OCI-LY3 (cell line): ENCODE data around the gene ZNF598.

Experiments used
- H2AFZ ChIP-seq: fragments of 200-600, 300-600 bp; shearing (Covaris generic); 2 replicates; pipeline ENCODE4 v1.6.0; 2014; ENCODE audit warnings: antibody characterized with exemption, low read depth, low read length
- H3K27ac ChIP-seq: fragments of 200-600, 300-600 bp; sonication (generic); 2 replicates; pipeline ENCODE4 v1.5.1; 2014; ENCODE audit warnings: mild to moderate bottlenecking, low read length, moderate library complexity, mixed read lengths
- H3K27me3 ChIP-seq: fragments of 200-600, 300-600 bp; sonication (generic); 2 replicates; pipeline ENCODE4 v1.6.1; 2014; ENCODE audit warnings: low read depth, low read length, mixed read lengths
- H3K36me3 ChIP-seq: fragments of 200-600, 300-600 bp; sonication (generic); replicated peaks from 2 replicates; pipeline ENCODE3; 2014; ENCODE audit warnings: low read depth, low read length, mixed read lengths
- H3K4me1 ChIP-seq: fragments of 300-600, 200-600 bp; sonication (generic); 2 replicates; pipeline ENCODE4 v1.6.1; 2014; ENCODE audit warnings: low read length, mixed read lengths
- H3K4me2 ChIP-seq: fragments of 200-600, 300-600 bp; sonication (generic); 2 replicates; pipeline ENCODE4 v1.6.1; 2014; ENCODE audit warnings: low read length, mixed read lengths
- H3K4me3 ChIP-seq: fragments of 300-600, 200-600 bp; sonication (generic); 2 replicates; pipeline ENCODE4 v1.5.1; 2014; ENCODE audit warnings: antibody characterized with exemption, mild to moderate bottlenecking, low read length, moderate library complexity
- H3K79me2 ChIP-seq: fragments of 300-600, 200-600 bp; shearing (Covaris generic); 2 replicates; pipeline ENCODE4 v1.6.1; 2014; ENCODE audit warnings: mild to moderate bottlenecking, low read length, mixed read lengths
- H3K9ac ChIP-seq: fragments of 300-600, 200-600 bp; shearing (Covaris generic); 2 replicates; pipeline ENCODE4 v1.6.0; 2014; ENCODE audit warnings: mild to moderate bottlenecking, low read length, moderate library complexity
- H3K9me3 ChIP-seq: fragments of 200-600, 300-600 bp; shearing (Covaris generic); 2 replicates; pipeline ENCODE4 v1.6.1; 2014; ENCODE audit warnings: low read length, mixed read lengths; ENCODE audit not compliant: insufficient read depth
- H4K20me1 ChIP-seq: fragments of 200-600, 300-600 bp; sonication (generic); 2 replicates; pipeline ENCODE4 v1.6.1; 2016; ENCODE audit warnings: low read length, mixed read lengths; ENCODE audit not compliant: insufficient read depth
- CTCF ChIP-seq: fragments of 200-600, 300-600 bp; sonication (generic); IDR thresholded peaks from 2 replicates; pipeline ENCODE4 v1.5.1; 2014; ENCODE audit warnings: antibody characterized with exemption, low read length, low read depth
- EZH2phosphoT487 ChIP-seq: fragments of 200-600 bp; shearing (Covaris generic); IDR thresholded peaks from 2 replicates; pipeline ENCODE4 v1.6.1; 2018; ENCODE audit warnings: antibody characterized with exemption, mixed run types, low read depth

The ZNF598 gene

GRCh38 chr16:2031081-2031577 lies 21.5 kb upstream of the ZNF598 start:
- H3K36me3 ChIP-seq, result no peaks in the 10 kb centered on the region
- no peaks in the 10 kb centered on the region for H4K20me1 ChIP-seq
- H3K27ac ChIP-seq, result no peak overlapping the region
- no peak overlapping the region for H3K4me3 ChIP-seq
- H3K79me2 ChIP-seq, result no peaks in the 10 kb centered on the region
- H3K27me3 ChIP-seq, result peaks cover 24% of the 10 kb centered on the region
- TF ChIP-seq CTCF (no peak), EZH2phosphoT487 (no peak)
- H3K9me3 ChIP-seq, result no peaks in the 10 kb centered on the region
- no peak overlapping the region for H3K4me2 ChIP-seq
- H3K9ac ChIP-seq, result no peak overlapping the region
- H3K4me1 ChIP-seq, result peaks cover 9% of the 10 kb centered on the region
- H2AFZ ChIP-seq, result no peak overlapping the region

GRCh38 chr16:2030036-2030435 lies 20.4 kb upstream of the ZNF598 start:
- Histone ChIP-seq H3K27ac (no peak overlapping the region), H4K20me1 (no peaks in the 10 kb centered on the region), H3K36me3 (no peaks in the 10 kb centered on the region), H3K9me3 (no peaks in the 10 kb centered on the region), H3K79me2 (no peaks in the 10 kb centered on the region), H2AFZ (no peak overlapping the region), H3K4me2 (no peak overlapping the region), H3K4me3 (no peak overlapping the region), H3K4me1 (peaks cover 9% of the 10 kb centered on the region), H3K27me3 (peaks cover 28% of the 10 kb centered on the region), H3K9ac (no peak overlapping the region)
- no peak for TF ChIP-seq EZH2phosphoT487
- TF ChIP-seq CTCF, result no peak

- TF ChIP-seq CTCF (no peak), EZH2phosphoT487 (no peak)
- H3K4me3 ChIP-seq, result no peak overlapping the region
- no peak overlapping the region for H3K27ac ChIP-seq
- H3K36me3 ChIP-seq, result no peaks in the 10 kb centered on the region
- H3K27me3 ChIP-seq, result peaks cover 28% of the 10 kb centered on the region
- H2AFZ ChIP-seq, result no peak overlapping the region
- no peak overlapping the region for H3K4me2 ChIP-seq
- H4K20me1 ChIP-seq, result no peaks in the 10 kb centered on the region
- no peaks in the 10 kb centered on the region for H3K79me2 ChIP-seq
- no peak overlapping the region for H3K9ac ChIP-seq
- H3K9me3 ChIP-seq, result no peaks in the 10 kb centered on the region
- H3K4me1 ChIP-seq, result peaks cover 9% of the 10 kb centered on the region
Observed at GRCh38 chr16:2029350-2029749, 19.7 kb upstream of the ZNF598 start.

GRCh38 chr16:2028620-2029220 lies 19.1 kb upstream of the ZNF598 start:
- no peak overlapping the region for H2AFZ ChIP-seq
- H3K4me3 ChIP-seq, result no peak overlapping the region
- H3K36me3 ChIP-seq, result no peaks in the 10 kb centered on the region
- TF ChIP-seq EZH2phosphoT487 (no peak), CTCF (no peak)
- no peak overlapping the region for H3K27ac ChIP-seq
- H3K4me1 ChIP-seq, result peaks cover 10% of the 10 kb centered on the region
- H3K27me3 ChIP-seq, result peaks cover 28% of the 10 kb centered on the region
- no peaks in the 10 kb centered on the region for H3K9me3 ChIP-seq
- H3K79me2 ChIP-seq, result no peaks in the 10 kb centered on the region
- no peak overlapping the region for H3K9ac ChIP-seq
- H4K20me1 ChIP-seq, result no peaks in the 10 kb centered on the region
- no peak overlapping the region for H3K4me2 ChIP-seq
